Sigmoid colon (tissue), 7 donors: ENCODE measurements around the gene DSG4. TPM values are rescaled to one million over a fixed set of nuclear protein-coding genes. Genes with fewer than 3 reads are reported as not detected.
"Not testable (repeated sequence)": the region's sequence is repeated elsewhere in the genome, so short reads cannot be mapped to it uniquely, and the experiment has no call there.

Experiments used
- DNase-seq: peaks from one replicate; pipeline ENCODE4 v3.0.0-alpha.2; 2019
- H3K27ac ChIP-seq, 4 donors: fragments of 200-600 bp; sonication (generic); one replicate each; pipeline ENCODE4 v1.5.1; 2016 to 2019; ENCODE audit warnings: mild to moderate bottlenecking in 1 of 4
- H3K27me3 ChIP-seq, 3 donors: fragments of 200-600 bp; sonication (generic); one replicate each; pipeline ENCODE4 v1.5.1; 2019; ENCODE audit warnings: mild to moderate bottlenecking in 1 of 3
- H3K36me3 ChIP-seq, 4 donors: fragments of 200-600 bp; sonication (generic); one replicate each; pipeline ENCODE4 v1.5.1; 2016 to 2019
- H3K4me1 ChIP-seq, 4 donors: fragments of 200-600 bp; sonication (generic); one replicate each; pipeline ENCODE4 v1.5.1; 2017 to 2019
- H3K4me3 ChIP-seq, 4 donors: fragments of 200-600 bp; sonication (generic); one replicate each; pipeline ENCODE4 v1.5.1; 2017 to 2019; ENCODE audit warnings: mild to moderate bottlenecking in 2 of 4, moderate library complexity in 1 of 4
- H3K9me3 ChIP-seq, 4 donors: fragments of 200-600 bp in 3 of 4; sonication (generic) in 3 of 4; one replicate each; pipeline versions ENCODE4 v1.5.1 to v1.6.1; 2013 to 2019
- EP300 ChIP-seq, 4 donors: sonication (generic); formaldehyde crosslinking; IDR thresholded peaks; one replicate each; pipeline ENCODE4 v1.6.1; 2017; ENCODE audit warnings: antibody characterized with exemption in 4 of 4
- POLR2A ChIP-seq, 2 donors: fragments of 450-650 bp; IDR thresholded peaks; one replicate each; pipeline ENCODE4 v1.6.1; 2016; ENCODE audit warnings: antibody characterized with exemption in 2 of 2, mild to moderate bottlenecking in 2 of 2, moderate library complexity in 2 of 2
- POLR2AphosphoS5 ChIP-seq, 4 donors: sonication (generic); formaldehyde crosslinking; IDR thresholded peaks; one replicate each; pipeline ENCODE4 v1.6.1; 2017; ENCODE audit warnings: antibody characterized with exemption in 4 of 4
- WGBS, 2 donors: extraction: QIAGEN DNeasy Blood & Tissue Kit; methylation state at CpG; one replicate each; pipeline ENCODE4 v1.1.7; 2013; 5-methylcytosine and 5-hydroxymethylcytosine counted together
- intact Hi-C: fragments of 100-400 bp; cut with DNase I; formaldehyde crosslinking; loops from one replicate; pipeline ENCODE4 v1.15.1; 2023
- polyA plus RNA-seq, 3 donors: library from polyadenylated mRNA; stranded (reverse); fragments of 200-250 nt; gene quantifications; one replicate each; pipeline ENCODE4 v1.2.3, GENCODE V29; 2013
- total RNA-seq, 4 donors: library from RNA; depleted of rRNA; stranded (reverse); fragments of >200 nt; gene quantifications; one replicate each; pipeline ENCODE4 v1.1.0, GENCODE V29; 2016
- TF ChIP-seq, protein P1 (sequence below), 4 experiments: fragments of 450-650 bp in 3 of 4; fragments of 200-600 bp in 1 of 4; IDR thresholded peaks; one replicate each; pipeline ENCODE4 v1.5.1; 2016 to 2019; ENCODE audit warnings: antibody characterized with exemption in 4 of 4, mild to moderate bottlenecking in 3 of 4, moderate library complexity in 2 of 4
- donor health status: healthy with polysubstance abuse.
- donor health status: Bipolar disorder and iron deficiency.
- donor health status: healthy.

Gene DSG4, protein sequence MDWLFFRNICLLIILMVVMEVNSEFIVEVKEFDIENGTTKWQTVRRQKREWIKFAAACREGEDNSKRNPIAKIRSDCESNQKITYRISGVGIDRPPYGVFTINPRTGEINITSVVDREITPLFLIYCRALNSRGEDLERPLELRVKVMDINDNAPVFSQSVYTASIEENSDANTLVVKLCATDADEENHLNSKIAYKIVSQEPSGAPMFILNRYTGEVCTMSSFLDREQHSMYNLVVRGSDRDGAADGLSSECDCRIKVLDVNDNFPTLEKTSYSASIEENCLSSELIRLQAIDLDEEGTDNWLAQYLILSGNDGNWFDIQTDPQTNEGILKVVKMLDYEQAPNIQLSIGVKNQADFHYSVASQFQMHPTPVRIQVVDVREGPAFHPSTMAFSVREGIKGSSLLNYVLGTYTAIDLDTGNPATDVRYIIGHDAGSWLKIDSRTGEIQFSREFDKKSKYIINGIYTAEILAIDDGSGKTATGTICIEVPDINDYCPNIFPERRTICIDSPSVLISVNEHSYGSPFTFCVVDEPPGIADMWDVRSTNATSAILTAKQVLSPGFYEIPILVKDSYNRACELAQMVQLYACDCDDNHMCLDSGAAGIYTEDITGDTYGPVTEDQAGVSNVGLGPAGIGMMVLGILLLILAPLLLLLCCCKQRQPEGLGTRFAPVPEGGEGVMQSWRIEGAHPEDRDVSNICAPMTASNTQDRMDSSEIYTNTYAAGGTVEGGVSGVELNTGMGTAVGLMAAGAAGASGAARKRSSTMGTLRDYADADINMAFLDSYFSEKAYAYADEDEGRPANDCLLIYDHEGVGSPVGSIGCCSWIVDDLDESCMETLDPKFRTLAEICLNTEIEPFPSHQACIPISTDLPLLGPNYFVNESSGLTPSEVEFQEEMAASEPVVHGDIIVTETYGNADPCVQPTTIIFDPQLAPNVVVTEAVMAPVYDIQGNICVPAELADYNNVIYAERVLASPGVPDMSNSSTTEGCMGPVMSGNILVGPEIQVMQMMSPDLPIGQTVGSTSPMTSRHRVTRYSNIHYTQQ
- total RNA-seq (not detected), polyA plus RNA-seq (under 1 TPM in 1 of 3 donors, not detected in 2; 0.09 TPM)

- no peaks in the 10 kb centered on the region for H3K9me3 ChIP-seq
- no peaks in the 10 kb centered on the region for H3K4me1 ChIP-seq
- H3K36me3 ChIP-seq: no peaks in the 10 kb centered on the region
- no peak within 1 kb of the TSS for H3K27ac ChIP-seq
- TF ChIP-seq POLR2AphosphoS5 (IDR thresholded peaks at IDR 0.05): no peak
- TF ChIP-seq POLR2A (IDR thresholded peaks at IDR 0.05): no peak
- no peak for TF ChIP-seq EP300 (IDR thresholded peaks at IDR 0.05)
- TF ChIP-seq, protein P1, sequence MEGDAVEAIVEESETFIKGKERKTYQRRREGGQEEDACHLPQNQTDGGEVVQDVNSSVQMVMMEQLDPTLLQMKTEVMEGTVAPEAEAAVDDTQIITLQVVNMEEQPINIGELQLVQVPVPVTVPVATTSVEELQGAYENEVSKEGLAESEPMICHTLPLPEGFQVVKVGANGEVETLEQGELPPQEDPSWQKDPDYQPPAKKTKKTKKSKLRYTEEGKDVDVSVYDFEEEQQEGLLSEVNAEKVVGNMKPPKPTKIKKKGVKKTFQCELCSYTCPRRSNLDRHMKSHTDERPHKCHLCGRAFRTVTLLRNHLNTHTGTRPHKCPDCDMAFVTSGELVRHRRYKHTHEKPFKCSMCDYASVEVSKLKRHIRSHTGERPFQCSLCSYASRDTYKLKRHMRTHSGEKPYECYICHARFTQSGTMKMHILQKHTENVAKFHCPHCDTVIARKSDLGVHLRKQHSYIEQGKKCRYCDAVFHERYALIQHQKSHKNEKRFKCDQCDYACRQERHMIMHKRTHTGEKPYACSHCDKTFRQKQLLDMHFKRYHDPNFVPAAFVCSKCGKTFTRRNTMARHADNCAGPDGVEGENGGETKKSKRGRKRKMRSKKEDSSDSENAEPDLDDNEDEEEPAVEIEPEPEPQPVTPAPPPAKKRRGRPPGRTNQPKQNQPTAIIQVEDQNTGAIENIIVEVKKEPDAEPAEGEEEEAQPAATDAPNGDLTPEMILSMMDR (IDR thresholded peaks at IDR 0.05): no peak
- no peak within 1 kb of the TSS for H3K4me3 ChIP-seq
- H3K27me3 ChIP-seq: no peaks in the 10 kb centered on the region
- intact Hi-C loops: no loop called here
- WGBS, 2 donors: 90 to 96% methylated on average over 3 of the region's 3 CpGs
- no peak for DNase-seq
Measured at GRCh38 chr18:31376477-31376876, at the start of gene DSG4. Gene DSG4 (plus strand): TSS chr18:31376777. CDS start chr18:31376912, 135 bp downstream.

GRCh38 chr18:31329787-31330438 is 46.7 kb upstream of the DSG4 start:
- DNase-seq: no peak
- TF ChIP-seq, protein P1 (IDR thresholded peaks at IDR 0.05): no peak
- TF ChIP-seq POLR2AphosphoS5 (IDR thresholded peaks at IDR 0.05): no peak
- no peak for TF ChIP-seq POLR2A (IDR thresholded peaks at IDR 0.05)
- no peak for TF ChIP-seq EP300 (IDR thresholded peaks at IDR 0.05)
- no peaks in the 10 kb centered on the region for H3K27me3 ChIP-seq
- no peak overlapping the region for H3K27ac ChIP-seq
- WGBS, 2 donors: 79 to 87% methylated on average over 7 of the region's 7 CpGs
- H3K36me3 ChIP-seq: no peaks in the 10 kb centered on the region
- H3K4me3 ChIP-seq: no peak overlapping the region
- intact Hi-C loops: no loop called here
- no peaks in the 10 kb centered on the region for H3K4me1 ChIP-seq
- no peaks in the 10 kb centered on the region for H3K9me3 ChIP-seq

DNA sequence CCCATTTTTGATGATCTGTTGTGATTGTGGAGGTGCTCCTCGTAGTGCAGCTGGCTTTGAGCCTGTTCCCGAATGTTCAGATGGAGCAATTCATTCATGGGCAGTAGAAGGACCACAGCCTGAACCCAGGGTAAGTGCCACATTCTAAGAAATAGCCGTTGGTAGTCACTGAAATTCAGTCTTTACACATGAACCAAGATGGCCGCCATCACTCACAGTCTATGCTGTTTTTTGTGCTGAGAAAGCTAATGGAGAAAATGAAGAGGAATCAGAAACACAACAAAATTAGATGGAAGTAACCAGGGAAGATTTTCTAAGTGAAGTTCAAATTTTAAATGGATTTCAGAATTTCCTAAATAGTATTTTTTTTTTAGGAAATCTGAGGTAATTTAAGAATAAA is 33.1 kb upstream of the DSG4 start:
- 85 to 92% methylated on average over 4 of the region's 4 CpGs for WGBS, 2 donors
- TF ChIP-seq EP300 (IDR thresholded peaks at IDR 0.05) (no peak), POLR2A (IDR thresholded peaks at IDR 0.05) (no peak), POLR2AphosphoS5 (IDR thresholded peaks at IDR 0.05) (no peak)
- TF ChIP-seq, protein P1 (IDR thresholded peaks at IDR 0.05): no peak
- no peaks in the 10 kb centered on the region for H3K27me3 ChIP-seq
- H3K4me3 ChIP-seq: no peak overlapping the region
- H3K9me3 ChIP-seq: no peaks in the 10 kb centered on the region
- intact Hi-C loops: no loop called here
- no peaks in the 10 kb centered on the region for H3K4me1 ChIP-seq
- no peak for DNase-seq
- no peaks in the 10 kb centered on the region for H3K36me3 ChIP-seq
- no peak overlapping the region for H3K27ac ChIP-seq

DNA sequence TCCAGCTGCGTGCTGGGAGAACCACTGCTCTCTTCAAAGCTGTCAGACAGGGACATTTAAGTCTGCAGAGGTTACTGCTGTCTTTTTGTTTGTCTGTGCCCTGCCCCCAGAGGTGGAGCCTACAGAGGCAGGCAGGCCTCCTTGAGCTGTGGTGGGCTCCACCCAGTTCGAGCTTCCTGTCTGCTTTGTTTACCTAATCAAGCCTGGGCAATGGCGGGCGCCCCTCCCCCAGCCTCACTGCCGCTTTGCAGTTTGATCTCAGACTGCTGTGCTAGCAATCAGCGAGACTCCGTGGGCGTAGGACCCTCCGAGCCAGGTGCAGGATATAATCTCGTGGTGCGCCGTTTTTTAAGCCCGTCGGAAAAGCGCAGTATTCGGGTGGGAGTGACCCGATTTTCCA is 23.2 kb upstream of the DSG4 start:
- H3K27ac ChIP-seq, H3K27me3 ChIP-seq, H3K4me3 ChIP-seq, H3K9me3 ChIP-seq, H3K4me1 ChIP-seq, H3K36me3 ChIP-seq, DNase-seq, intact Hi-C loops: not testable (repeated sequence)
- WGBS, 2 donors: 68 to 75% methylated on average over 4 of the region's 17 CpGs
